ENCODE measurements around the gene NDUFB11.

- TF ChIP-seq EZH2 (IDR thresholded peaks at IDR 0.05; ENCODE audit: borderline replicate concordance, low read depth, low read length, severe bottlenecking) (no peak), POLR2A (IDR thresholded peaks at IDR 0.05; ENCODE audit: low read depth, low read length) (no peak), CTCF (IDR thresholded peaks at IDR 0.05; ENCODE audit: extremely low read depth in 1 of 2, insufficient read depth in 1 of 2, low read depth in 1 of 2, low read length in 2 of 2) (no peak)
Observed at GRCh38 chrX:47177079-47177478, 32.6 kb upstream of the NDUFB11 start.
